ENCODE data around the gene ATP6V0B. TPM values are rescaled to one million over a fixed set of nuclear protein-coding genes. Genes with fewer than 3 reads are reported as not detected.

Gene ATP6V0B
- total RNA-seq, 1 donor from 2014 or later = 205 TPM

DNA sequence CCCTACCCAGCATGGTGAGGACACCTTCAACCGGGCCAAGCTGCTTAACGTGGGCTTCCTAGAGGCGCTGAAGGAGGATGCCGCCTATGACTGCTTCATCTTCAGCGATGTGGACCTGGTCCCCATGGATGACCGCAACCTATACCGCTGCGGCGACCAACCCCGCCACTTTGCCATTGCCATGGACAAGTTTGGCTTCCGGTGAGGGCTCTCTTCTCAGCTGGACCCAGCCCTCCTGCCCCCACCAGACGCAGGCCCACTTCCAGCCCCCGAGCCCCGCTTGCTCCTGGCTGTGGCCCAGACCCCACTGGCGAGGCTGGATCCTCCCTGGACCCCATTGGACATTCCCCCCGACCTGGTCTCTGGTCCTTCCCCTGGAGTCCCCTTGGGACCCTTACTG is 10.1 kb downstream of the ATP6V0B start:
- intact Hi-C loops (cut with DNase I) = no loop called here
- Histone ChIP-seq H3K27me3 (ENCODE audit: low read depth) (no peaks in the 10 kb centered on the region), H3K36me3 (peaks cover 8% of the 10 kb centered on the region), H3K4me3 (no peak overlapping the region), H3K27ac (no peak overlapping the region), H3K9me3 (no peaks in the 10 kb centered on the region), H3K4me1 (peaks cover 6% of the 10 kb centered on the region)
- TF ChIP-seq, protein P1, sequence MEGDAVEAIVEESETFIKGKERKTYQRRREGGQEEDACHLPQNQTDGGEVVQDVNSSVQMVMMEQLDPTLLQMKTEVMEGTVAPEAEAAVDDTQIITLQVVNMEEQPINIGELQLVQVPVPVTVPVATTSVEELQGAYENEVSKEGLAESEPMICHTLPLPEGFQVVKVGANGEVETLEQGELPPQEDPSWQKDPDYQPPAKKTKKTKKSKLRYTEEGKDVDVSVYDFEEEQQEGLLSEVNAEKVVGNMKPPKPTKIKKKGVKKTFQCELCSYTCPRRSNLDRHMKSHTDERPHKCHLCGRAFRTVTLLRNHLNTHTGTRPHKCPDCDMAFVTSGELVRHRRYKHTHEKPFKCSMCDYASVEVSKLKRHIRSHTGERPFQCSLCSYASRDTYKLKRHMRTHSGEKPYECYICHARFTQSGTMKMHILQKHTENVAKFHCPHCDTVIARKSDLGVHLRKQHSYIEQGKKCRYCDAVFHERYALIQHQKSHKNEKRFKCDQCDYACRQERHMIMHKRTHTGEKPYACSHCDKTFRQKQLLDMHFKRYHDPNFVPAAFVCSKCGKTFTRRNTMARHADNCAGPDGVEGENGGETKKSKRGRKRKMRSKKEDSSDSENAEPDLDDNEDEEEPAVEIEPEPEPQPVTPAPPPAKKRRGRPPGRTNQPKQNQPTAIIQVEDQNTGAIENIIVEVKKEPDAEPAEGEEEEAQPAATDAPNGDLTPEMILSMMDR (IDR thresholded peaks at IDR 0.05) = no peak
- ATAC-seq (no peak), DNase-seq (no peak)

DNA sequence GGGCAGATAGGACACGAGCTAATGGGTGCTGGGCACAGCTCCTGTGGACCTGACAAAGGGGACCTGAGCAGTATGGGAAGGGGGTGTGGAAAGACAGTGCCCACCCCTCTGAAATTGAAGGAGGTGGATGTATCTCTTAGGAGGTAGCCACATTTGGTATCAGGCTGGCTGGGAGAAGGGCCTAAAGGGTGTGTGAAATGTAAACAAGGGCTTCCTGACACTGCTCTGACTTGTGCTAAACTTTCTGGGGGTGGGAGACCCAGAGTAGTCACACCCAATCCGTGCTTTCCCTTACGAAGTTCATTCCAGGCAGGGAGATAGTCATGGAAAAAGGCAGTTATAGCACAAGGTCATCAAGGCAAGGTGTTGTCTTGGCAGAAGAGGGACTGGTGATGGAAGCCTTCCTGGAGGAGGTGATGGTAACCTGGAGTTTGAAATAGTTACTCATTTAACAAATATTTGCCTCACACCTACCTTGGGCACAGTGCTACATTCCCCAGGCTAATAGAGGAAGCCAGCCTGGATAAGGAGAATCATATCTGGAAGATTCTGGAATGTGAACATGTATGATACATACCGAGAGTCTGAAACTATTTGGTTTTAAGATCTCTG is 11.3 kb downstream of the ATP6V0B start:
- intact Hi-C loops (cut with DNase I) = no loop called here
- TF ChIP-seq, protein P1 (IDR thresholded peaks at IDR 0.05) = no peak
- Histone ChIP-seq H3K27me3 (ENCODE audit: low read depth) (no peaks in the 10 kb centered on the region), H3K27ac (no peak overlapping the region), H3K4me3 (no peak overlapping the region), H3K9me3 (no peaks in the 10 kb centered on the region), H3K4me1 (peaks cover 7% of the 10 kb centered on the region), H3K36me3 (peaks cover 8% of the 10 kb centered on the region)
- ATAC-seq = no peak
- DNase-seq = no peak

DNA sequence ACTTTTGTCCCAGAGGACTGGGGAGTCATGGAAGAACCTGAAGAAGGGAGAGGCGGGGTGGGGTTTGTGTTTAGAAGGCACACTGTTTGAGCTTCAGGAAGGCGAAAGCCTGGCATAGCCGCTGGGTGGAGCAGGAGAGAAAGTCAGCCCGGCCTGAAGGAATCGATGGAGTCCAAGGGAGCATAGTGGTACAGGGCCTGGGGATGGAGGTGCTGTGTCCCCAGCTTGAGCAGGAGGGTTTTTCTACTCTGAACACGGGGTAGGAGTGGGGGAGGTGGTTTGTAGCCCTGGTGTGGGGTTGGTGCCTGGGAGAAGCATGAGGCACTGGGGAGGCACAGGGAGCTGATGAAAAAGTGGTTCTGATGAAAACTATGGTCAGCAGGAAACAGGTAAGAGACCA is 12.0 kb downstream of the ATP6V0B start:
- no peak for DNase-seq
- peaks cover 8% of the 10 kb centered on the region for H3K4me1 ChIP-seq
- H3K27ac ChIP-seq = no peak overlapping the region
- ATAC-seq = no peak
- intact Hi-C loops (cut with DNase I) = no loop called here
- TF ChIP-seq, protein P1 (IDR thresholded peaks at IDR 0.05) = no peak
- H3K27me3 ChIP-seq (ENCODE audit: low read depth) = no peaks in the 10 kb centered on the region
- H3K36me3 ChIP-seq = peaks cover 8% of the 10 kb centered on the region
- no peaks in the 10 kb centered on the region for H3K9me3 ChIP-seq
- no peak overlapping the region for H3K4me3 ChIP-seq

DNA sequence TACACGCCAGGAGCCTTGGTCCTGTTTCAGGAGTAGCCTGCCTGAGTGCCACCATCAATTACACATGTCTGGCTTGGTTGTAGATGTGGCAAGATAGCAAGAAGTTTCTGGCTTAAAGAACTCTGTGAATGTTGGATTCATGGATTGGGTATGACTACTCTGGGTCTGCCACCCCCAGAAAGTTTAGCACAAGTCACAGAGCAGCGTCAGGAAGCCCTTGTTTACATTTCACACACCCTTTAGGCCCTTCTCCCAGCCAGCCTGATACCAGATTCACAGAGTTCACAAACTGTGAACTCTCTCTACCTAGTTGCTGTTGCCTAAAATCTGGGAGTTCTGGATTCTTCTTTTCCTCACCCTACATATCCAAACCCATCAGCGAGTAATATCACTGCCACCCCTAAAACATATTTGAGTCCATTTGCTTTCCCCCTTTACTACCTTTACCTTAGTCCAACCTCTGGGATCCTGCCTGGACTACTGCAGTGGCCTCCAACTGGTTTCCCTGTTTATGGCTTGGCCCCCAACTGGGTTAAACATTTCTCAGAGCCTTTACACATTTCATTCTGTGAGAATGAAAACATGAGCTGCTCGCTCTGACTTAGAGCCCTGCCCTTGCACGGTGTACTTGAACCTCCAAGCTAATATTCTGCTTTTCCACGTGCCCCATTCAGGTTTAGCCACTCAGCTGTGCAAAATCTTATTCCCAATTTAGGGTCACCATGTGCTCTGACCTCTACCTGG is 12.6 kb downstream of the ATP6V0B start:
- H3K9me3 ChIP-seq = no peaks in the 10 kb centered on the region
- H3K4me3 ChIP-seq = no peak overlapping the region
- peaks cover 8% of the 10 kb centered on the region for H3K36me3 ChIP-seq
- intact Hi-C loops (cut with DNase I) = no loop called here
- H3K27me3 ChIP-seq (ENCODE audit: low read depth) = no peaks in the 10 kb centered on the region
- ATAC-seq = no peak
- DNase-seq = no peak
- peaks cover 12% of the 10 kb centered on the region for H3K4me1 ChIP-seq
- no peak overlapping the region for H3K27ac ChIP-seq
- TF ChIP-seq, protein P1 (IDR thresholded peaks at IDR 0.05) = no peak

DNA sequence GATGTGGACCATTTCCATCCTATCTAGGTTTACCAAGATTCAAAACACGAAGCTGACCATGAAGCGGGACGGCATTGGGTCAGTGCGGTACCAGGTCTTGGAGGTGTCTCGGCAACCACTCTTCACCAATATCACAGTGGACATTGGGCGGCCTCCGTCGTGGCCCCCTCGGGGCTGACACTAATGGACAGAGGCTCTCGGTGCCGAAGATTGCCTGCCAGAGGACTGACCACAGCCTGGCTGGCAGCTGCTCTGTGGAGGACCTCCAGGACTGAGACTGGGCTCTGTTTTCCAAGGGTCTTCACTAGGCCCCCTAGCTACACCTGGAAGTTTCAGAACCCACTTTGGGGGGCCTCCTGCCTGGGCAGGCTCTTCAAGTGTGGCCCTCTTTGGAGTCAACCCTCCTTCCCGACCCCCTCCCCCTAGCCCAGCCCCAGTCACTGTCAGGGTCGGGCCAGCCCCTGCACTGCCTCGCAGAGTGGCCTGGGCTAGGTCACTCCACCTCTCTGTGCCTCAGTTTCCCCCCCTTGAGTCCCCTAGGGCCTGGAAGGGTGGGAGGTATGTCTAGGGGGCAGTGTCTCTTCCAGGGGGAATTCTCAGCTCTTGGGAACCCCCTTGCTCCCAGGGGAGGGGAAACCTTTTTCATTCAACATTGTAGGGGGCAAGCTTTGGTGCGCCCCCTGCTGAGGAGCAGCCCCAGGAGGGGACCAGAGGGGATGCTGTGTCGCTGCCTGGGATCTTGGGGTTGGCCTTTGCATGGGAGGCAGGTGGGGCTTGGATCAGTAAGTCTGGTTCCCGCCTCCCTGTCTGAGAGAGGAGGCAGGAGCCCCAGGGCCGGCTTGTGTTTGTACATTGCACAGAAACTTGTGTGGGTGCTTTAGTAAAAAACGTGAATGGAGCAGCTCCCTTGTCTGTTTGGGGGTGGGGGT is 15.8 kb downstream of the ATP6V0B start:
- Histone ChIP-seq H3K36me3 (peaks cover 3% of the 10 kb centered on the region), H3K4me3 (peak overlapping the region; percentile 81), H3K27me3 (ENCODE audit: low read depth) (no peaks in the 10 kb centered on the region), H3K4me1 (peaks cover 16% of the 10 kb centered on the region), H3K27ac (peak overlapping the region; percentile 73), H3K9me3 (no peaks in the 10 kb centered on the region)
- intact Hi-C loops (cut with DNase I) = no loop called here
- ATAC-seq (no peak), DNase-seq (no peak)
- TF ChIP-seq, protein P1 (IDR thresholded peaks at IDR 0.05) = no peak

Measured in lower lobe of right lung (tissue), 2 donors.